Neural progenitor cell (in vitro differentiated cells): ENCODE results near the gene COX4I2.

ENCODE experiments used
- EZH2 ChIP-seq: fragments of 200-600 bp; sonication (generic); IDR thresholded peaks from 2 replicates; pipeline ENCODE4 v1.6.1; 2017; ENCODE audit warnings: antibody characterized with exemption, mild to moderate bottlenecking, moderate library complexity
- TF ChIP-seq, protein P1 (sequence below): fragments of 200-600 bp; sonication (generic); IDR thresholded peaks from 2 replicates; pipeline ENCODE4 v1.5.1; 2017; ENCODE audit warnings: antibody characterized with exemption, mild to moderate bottlenecking

DNA sequence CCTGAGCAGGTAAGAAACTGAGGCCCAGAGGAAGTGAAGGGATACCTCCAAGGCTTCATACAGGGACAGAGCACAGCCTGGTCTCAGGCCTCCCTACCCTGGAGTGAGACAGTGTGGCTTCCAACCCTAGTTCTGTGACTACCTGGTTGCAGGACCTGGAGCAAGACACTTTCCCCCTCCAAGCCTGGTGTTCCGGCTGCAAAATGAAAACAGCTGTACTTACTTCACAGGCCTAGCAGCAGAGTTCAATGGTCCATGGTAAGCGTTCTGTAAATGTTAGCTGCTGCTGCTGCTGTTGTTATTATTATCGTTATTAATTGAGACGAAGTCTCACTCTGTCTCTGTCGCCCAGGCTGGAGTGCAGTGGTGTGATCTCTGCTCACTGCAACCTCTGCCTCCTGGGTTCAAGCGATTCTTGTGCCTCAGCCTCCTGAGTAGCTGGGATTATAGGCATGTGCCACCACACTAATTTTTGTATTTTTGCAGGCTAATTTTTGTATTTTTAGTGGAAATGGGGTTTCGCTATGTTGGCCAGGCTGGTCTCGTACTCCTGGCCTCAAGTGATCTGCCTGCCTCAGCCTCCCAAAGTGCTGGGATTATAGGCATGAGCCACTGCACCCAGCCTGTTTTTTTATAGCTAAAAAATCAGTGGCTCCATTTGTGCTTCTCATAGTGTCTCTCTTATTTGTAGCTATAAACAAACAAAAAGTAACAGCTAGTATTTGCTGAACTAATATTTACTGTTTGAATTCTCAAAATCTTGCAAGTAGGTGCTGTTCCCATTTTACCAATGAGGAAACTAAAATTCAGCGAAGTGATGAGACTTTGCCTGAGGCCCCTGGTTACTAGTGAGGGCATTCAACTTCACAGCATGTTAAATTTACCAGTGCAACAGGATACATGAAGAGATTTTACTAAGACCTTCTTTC, 41.9 kb downstream of the COX4I2 start:
- no peak for TF ChIP-seq EZH2
- TF ChIP-seq, protein P1, sequence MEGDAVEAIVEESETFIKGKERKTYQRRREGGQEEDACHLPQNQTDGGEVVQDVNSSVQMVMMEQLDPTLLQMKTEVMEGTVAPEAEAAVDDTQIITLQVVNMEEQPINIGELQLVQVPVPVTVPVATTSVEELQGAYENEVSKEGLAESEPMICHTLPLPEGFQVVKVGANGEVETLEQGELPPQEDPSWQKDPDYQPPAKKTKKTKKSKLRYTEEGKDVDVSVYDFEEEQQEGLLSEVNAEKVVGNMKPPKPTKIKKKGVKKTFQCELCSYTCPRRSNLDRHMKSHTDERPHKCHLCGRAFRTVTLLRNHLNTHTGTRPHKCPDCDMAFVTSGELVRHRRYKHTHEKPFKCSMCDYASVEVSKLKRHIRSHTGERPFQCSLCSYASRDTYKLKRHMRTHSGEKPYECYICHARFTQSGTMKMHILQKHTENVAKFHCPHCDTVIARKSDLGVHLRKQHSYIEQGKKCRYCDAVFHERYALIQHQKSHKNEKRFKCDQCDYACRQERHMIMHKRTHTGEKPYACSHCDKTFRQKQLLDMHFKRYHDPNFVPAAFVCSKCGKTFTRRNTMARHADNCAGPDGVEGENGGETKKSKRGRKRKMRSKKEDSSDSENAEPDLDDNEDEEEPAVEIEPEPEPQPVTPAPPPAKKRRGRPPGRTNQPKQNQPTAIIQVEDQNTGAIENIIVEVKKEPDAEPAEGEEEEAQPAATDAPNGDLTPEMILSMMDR = no peak
